HepG2 (cell line): Measurements from ENCODE around the gene SKI. TPM values are rescaled to one million over a fixed set of nuclear protein-coding genes. Genes with fewer than 3 reads are reported as not detected.

Experiments used
- ATF1 ChIP-seq: IDR thresholded peaks from 2 replicates; pipeline ENCODE4 v1.6.1; 2016; ENCODE audit warnings: mild to moderate bottlenecking, control low read depth
- CHD2 ChIP-seq: IDR thresholded peaks from 2 replicates; pipeline ENCODE4 v1.6.1; 2011; ENCODE audit warnings: low read depth, low read length, improper control_type of control experiment
- CREM ChIP-seq, 2 experiments: sonication (generic) in 1 of 2; formaldehyde crosslinking in 1 of 2; IDR thresholded peaks; 2 replicates each; pipeline versions ENCODE4 v1.4.0 to v1.6.1; 2016 to 2020; ENCODE audit warnings: antibody characterized with exemption in 1 of 2, mild to moderate bottlenecking in 1 of 2, missing genetic modification reagents in 1 of 2
- ESRRA ChIP-seq: sonication (generic); formaldehyde crosslinking; IDR thresholded peaks from 2 replicates; pipeline ENCODE4 v1.5.1; 2020; ENCODE audit warnings: mild to moderate bottlenecking, low read depth, missing genetic modification reagents
- HES4 ChIP-seq: sonication (generic); formaldehyde crosslinking; IDR thresholded peaks from 2 replicates; pipeline ENCODE4 v1.9.0; 2021; ENCODE audit warnings: mild to moderate bottlenecking, missing genetic modification reagents, borderline replicate concordance
- HMG20B ChIP-seq: conservative IDR thresholded peaks from 2 replicates; pipeline ENCODE4 v1.6.1; 2016; ENCODE audit warnings: missing genetic modification reagents, missing compliant biosample characterization
- KAT2B ChIP-seq: fragments of 150-350 bp; IDR thresholded peaks from 2 replicates; pipeline ENCODE4 v1.6.1; 2014; ENCODE audit warnings: low read depth, low read length, borderline replicate concordance
- RBAK ChIP-seq: sonication (generic); formaldehyde crosslinking; IDR thresholded peaks from 2 replicates; pipeline ENCODE4 v1.5.1; 2020; ENCODE audit warnings: mild to moderate bottlenecking, missing genetic modification reagents
- SMYD3 ChIP-seq: sonication (generic); formaldehyde crosslinking; IDR thresholded peaks from 2 replicates; pipeline ENCODE4 v1.8.1; 2023; ENCODE audit warnings: mild to moderate bottlenecking, missing genetic modification reagents
- SP140L ChIP-seq: sonication (generic); formaldehyde crosslinking; IDR thresholded peaks from 2 replicates; pipeline ENCODE4 v1.4.0; 2020; ENCODE audit warnings: missing genetic modification reagents, borderline replicate concordance
- STAT6 ChIP-seq: sonication (generic); formaldehyde crosslinking; IDR thresholded peaks from 2 replicates; pipeline ENCODE4 v1.4.0; 2020; ENCODE audit warnings: missing genetic modification reagents, mild to moderate bottlenecking, borderline replicate concordance
- TGIF2 ChIP-seq: IDR thresholded peaks from 2 replicates; pipeline ENCODE4 v1.6.1; 2016; ENCODE audit warnings: control low read depth, missing compliant biosample characterization
- THRA ChIP-seq: sonication (generic); formaldehyde crosslinking; IDR thresholded peaks from 2 replicates; pipeline ENCODE4 v1.4.0; 2020; ENCODE audit warnings: missing genetic modification reagents, borderline replicate concordance
- ZBTB21 ChIP-seq: sonication (generic); formaldehyde crosslinking; IDR thresholded peaks from 2 replicates; pipeline ENCODE4 v1.4.0; 2020; ENCODE audit warnings: missing genetic modification reagents
- ZBTB42 ChIP-seq: sonication (generic); formaldehyde crosslinking; IDR thresholded peaks from 2 replicates; pipeline ENCODE4 v1.5.0; 2020; ENCODE audit warnings: mild to moderate bottlenecking, missing genetic modification reagents
- ZFP36L1 ChIP-seq: sonication (generic); formaldehyde crosslinking; IDR thresholded peaks from 2 replicates; pipeline ENCODE4 v1.8.0; 2022; ENCODE audit warnings: mild to moderate bottlenecking, missing genetic modification reagents, moderate library complexity
- ZFP36L2 ChIP-seq: sonication (generic); formaldehyde crosslinking; IDR thresholded peaks from 2 replicates; pipeline ENCODE4 v1.4.0; 2020; ENCODE audit warnings: missing genetic modification reagents
- ZFX ChIP-seq: sonication (generic); formaldehyde crosslinking; IDR thresholded peaks from 2 replicates; pipeline ENCODE4 v1.4.0; 2020; ENCODE audit warnings: mild to moderate bottlenecking, low read depth, missing genetic modification reagents, moderate library complexity
- ZNF124 ChIP-seq: sonication (generic); formaldehyde crosslinking; IDR thresholded peaks from 2 replicates; pipeline ENCODE4 v1.4.0; 2020; ENCODE audit warnings: missing genetic modification reagents
- ZNF18 ChIP-seq: sonication (generic); formaldehyde crosslinking; IDR thresholded peaks from 2 replicates; pipeline ENCODE4 v1.8.0; 2022; ENCODE audit warnings: mild to moderate bottlenecking, missing genetic modification reagents; ENCODE audit not compliant: insufficient replicate concordance
- ZNF747 ChIP-seq: sonication (generic); formaldehyde crosslinking; IDR thresholded peaks from 2 replicates; pipeline ENCODE4 v1.8.1; 2023; ENCODE audit warnings: missing genetic modification reagents, mild to moderate bottlenecking, borderline replicate concordance
- ZNF749 ChIP-seq: sonication (generic); formaldehyde crosslinking; IDR thresholded peaks from 2 replicates; pipeline ENCODE4 v1.8.0; 2022; ENCODE audit warnings: mild to moderate bottlenecking, missing genetic modification reagents, moderate library complexity, borderline replicate concordance
- ZSCAN22 ChIP-seq: sonication (generic); formaldehyde crosslinking; IDR thresholded peaks from 2 replicates; pipeline ENCODE4 v1.4.0; 2020; ENCODE audit warnings: mild to moderate bottlenecking, missing genetic modification reagents
- polyA plus RNA-seq, 8 experiments: library from polyadenylated mRNA; depleted of rRNA in 3 of 8; stranded (reverse) in 7 of 8; unstranded in 1 of 8; fragments of >200 nt; fragmentation: Illumina TruSeq in 4 of 8; extraction: Trizol in 4 of 8; gene quantifications; 2 replicates each; pipeline versions ENCODE4 v1.2.1 to v1.2.3, GENCODE V29; 2011 to 2016; ENCODE audit warnings: low read depth in 4 of 8, missing spikeins in 1 of 8, mixed read lengths in 1 of 8; ENCODE audit not compliant: insufficient read depth in 1 of 8
- total RNA-seq, 5 experiments: library from RNA; depleted of rRNA; stranded (reverse); fragments of >200 nt; fragmentation: Illumina TruSeq; extraction: Trizol; gene quantifications; 2 replicates each; pipeline ENCODE4 v1.2.3, GENCODE V29; 2016; ENCODE audit warnings: low read depth in 1 of 5
- TF ChIP-seq, protein P1 (sequence below): sonication (generic); formaldehyde crosslinking; IDR thresholded peaks from 2 replicates; pipeline ENCODE4 v1.5.0; 2020; ENCODE audit warnings: missing genetic modification reagents

The SKI gene
- total and polyA plus RNA-seq, 2 of the 13 experiments (the other 11 are each of a cell fraction or from before 2014, with no cell fraction given): 4.7 to 6.9 TPM

GRCh38 chr1:2250721-2251281, 22.7 kb downstream of the SKI start (continued):
- TF ChIP-seq ZNF747 (no peak), CHD2 (no peak), SP140L (CRISPR knock-in tag) (no peak), ESRRA (peak; percentile 86; the same call in 1 of the 2 replicates), STAT6 (CRISPR knock-in tag) (no peak; the same call in 1 of the 2 replicates), ZFP36L2 (no peak), ZFP36L1 (CRISPR knock-in tag) (no peak), THRA (CRISPR knock-in tag) (peak; percentile 31; the same call in 1 of the 2 replicates), SMYD3 (CRISPR knock-in tag) (0 out of 2 replicates have a peak, but pooled peaks have one; percentile 84), RBAK (CRISPR knock-in tag) (no peak), ZNF18 (CRISPR knock-in tag) (peak; percentile 55), ZFX (CRISPR knock-in tag) (peak; percentile 69), ATF1 (CRISPR knock-in tag) (no peak), KAT2B (no peak), ZBTB21 (CRISPR knock-in tag) (no peak), ZBTB42 (CRISPR knock-in tag) (no peak), TGIF2 (CRISPR knock-in tag) (peak; percentile 75; the same call in 1 of the 2 replicates), HES4 (CRISPR knock-in tag) (no peak), CREM (IDR thresholded peaks at IDR 0.05) (peak; percentile 38; the same call in 1 of the 2 replicates), CREM (CRISPR knock-in tag; IDR thresholded peaks at IDR 0.05) (no peak), HMG20B (CRISPR knock-in tag) (no peak; the same call in 1 of the 2 replicates), ZSCAN22 (no peak), ZNF124 (CRISPR knock-in tag) (0 out of 2 replicates have a peak, but pooled peaks have one; percentile 62), ZNF749 (CRISPR knock-in tag) (no peak)
- TF ChIP-seq, protein P1, sequence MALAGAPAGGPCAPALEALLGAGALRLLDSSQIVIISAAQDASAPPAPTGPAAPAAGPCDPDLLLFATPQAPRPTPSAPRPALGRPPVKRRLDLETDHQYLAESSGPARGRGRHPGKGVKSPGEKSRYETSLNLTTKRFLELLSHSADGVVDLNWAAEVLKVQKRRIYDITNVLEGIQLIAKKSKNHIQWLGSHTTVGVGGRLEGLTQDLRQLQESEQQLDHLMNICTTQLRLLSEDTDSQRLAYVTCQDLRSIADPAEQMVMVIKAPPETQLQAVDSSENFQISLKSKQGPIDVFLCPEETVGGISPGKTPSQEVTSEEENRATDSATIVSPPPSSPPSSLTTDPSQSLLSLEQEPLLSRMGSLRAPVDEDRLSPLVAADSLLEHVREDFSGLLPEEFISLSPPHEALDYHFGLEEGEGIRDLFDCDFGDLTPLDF (CRISPR knock-in tag): no peak
